ENCODE results near the gene RSRC2.

- TF ChIP-seq CTCF (conservative IDR thresholded peaks at IDR 0.05), result no peak
- no peak for TF ChIP-seq EZH2 (IDR thresholded peaks at IDR 0.05; ENCODE audit: low read depth)
These were observed 11.5 kb downstream of the RSRC2 start for GRCh38 chr12:122515275-122515674.
